ENCODE data around the gene BAIAP2L2.
"Not testable (repeated sequence)": the region's sequence is repeated elsewhere in the genome, so short reads cannot be mapped to it uniquely, and the experiment has no call there.

Gene BAIAP2L2

DNA sequence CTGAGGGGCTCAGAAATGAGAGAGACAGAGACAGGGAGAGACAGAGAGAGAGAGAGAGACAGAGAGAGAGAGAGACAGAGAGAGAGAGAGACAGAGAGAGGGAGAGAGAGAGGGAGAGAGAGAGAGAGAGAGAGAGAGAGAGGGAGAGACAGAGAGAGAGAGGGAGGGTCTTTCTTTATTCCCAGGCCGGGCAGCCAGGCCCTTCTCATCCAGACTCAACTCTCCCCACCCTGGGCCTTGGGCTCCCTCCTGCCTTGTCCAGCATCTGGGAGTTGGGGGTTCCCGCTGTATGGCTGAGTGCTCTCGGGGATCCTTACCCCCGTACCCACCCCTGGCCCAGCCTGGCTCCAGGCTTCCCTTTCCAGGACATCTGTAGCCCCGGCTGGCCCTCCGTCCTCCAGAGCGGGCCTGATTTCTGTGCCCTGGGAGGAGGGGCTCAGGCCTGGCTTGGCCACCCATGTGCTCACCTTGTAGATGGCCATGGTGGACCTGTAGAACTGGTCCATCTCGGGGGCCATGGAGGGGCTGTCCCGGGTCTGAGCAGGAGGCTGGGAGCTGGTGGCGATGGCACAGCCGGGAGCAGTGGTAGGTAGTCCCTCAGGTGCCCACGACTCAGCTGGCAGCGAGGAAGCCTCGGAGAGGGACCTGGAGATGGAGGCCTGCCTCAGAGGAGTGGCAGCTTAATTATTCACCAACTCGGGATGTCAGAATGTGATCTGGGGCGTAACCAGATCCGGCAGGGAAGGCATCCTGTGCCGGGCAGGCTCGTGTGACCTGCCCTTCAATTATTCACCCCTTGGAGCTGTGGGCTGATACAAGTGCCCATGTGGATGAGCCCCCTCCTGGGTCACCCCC lies at the start of gene BAIAP2L2:
TSS of gene BAIAP2L2 (minus strand) at position 677 of the 855 bp plus-strand sequence. CDS start at position 518, 159 bp downstream.
- DNase-seq = no peak

DNA sequence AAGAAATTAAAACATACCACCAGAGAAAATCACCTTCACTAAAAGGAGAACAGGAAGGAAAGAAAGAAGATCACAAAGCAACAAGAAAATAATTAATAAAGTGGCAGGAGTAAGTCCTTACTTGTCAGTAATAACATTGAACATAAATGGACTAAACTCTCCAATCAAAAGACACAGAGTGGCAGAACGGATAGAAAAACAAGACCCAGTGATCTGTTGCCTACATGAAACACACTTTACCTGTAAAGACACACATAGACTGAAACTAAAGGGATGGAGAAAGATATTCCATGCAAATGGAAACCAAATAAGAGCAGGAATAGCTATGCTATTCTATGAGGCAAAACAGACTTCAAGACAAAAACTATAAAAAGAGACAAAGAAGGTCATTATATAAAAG lies 45.2 kb upstream of the BAIAP2L2 start:
- DNase-seq = no peak

- DNase-seq = not testable (repeated sequence)
Measured at GRCh38 chr22:38154563-38154915, 44.1 kb upstream of the BAIAP2L2 start.

GRCh38 chr22:38153821-38154562 lies 43.5 kb upstream of the BAIAP2L2 start:
- DNase-seq = peak; percentile 29

DNA sequence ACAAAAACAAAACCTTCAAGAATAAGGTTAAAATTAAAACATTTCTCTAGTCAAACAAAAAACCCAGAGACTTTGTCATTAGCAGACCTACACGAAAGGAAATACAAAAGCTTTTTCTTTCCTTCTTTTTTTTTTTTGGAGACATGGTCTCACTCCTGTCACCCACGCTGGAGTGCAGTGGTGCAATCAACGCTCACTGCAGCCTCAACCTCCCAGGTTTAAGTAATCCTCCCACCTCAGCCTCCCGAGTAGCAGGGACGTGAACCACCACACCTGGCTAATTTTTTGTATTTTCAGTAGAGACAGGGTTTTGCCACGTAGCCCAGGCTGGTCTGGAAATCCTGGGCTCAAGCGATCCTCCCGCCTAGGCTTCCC lies 40.6 kb upstream of the BAIAP2L2 start:
- DNase-seq = no peak

DNA sequence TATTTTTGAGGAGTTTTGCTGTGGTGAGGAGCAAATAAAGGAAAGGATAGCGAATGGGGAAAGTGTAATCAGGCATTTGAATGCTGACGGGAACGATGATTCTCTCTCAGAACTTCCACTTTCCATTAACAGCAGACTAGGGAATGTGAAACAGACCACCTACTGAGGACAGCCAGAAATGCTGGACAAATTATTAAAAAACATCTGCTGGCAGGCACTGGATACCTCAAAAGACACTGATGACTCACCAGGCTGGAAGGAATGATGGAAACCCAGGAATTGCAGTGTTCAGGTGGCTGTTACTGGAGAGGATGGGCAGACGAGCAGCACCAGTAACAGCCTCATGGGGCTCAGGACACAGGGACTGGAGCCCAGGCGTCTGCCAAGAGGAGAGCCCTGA lies 37.8 kb upstream of the BAIAP2L2 start:
- DNase-seq = peak; percentile 89

DNA sequence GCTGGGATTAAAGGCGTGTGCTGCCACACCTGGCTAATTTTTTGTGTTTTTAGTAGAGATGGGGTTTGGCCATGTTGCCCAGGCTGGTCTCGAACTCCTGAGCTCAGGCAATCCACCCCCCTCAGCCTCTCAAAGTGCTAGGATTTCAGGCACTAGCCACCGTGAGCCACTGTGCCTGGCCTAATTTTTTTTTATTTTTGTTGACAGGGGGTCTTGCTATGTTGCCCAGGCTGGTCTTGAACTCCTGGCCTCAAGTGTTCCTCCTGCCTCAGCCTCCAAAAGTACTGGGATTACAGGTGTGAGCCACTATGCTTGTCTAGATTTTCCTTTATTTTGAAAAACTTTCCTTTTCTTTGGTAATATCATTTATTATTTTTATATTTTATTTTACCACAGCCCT lies 35.7 kb upstream of the BAIAP2L2 start:
- DNase-seq = not testable (repeated sequence)

DNA sequence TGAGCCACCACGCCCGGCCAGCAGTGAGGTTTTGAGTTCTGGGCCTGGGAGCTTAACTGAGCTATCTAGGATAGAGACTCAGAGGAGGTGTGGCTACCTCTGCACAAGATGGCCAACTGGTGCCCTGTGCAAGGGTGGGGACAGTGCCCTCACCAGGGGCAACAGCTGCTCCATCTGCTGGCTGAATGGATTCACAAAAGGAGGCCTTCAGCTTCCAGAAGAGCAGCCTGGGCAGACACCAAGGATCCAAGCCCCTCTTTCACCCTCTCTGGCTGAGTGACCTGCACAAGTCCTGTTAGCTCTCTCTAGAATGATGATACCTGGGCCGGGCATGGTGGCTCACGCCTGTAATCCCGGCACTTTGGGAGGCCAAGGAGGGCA lies 33.5 kb upstream of the BAIAP2L2 start:
- DNase-seq = no peak

- no peak for DNase-seq
Measured at GRCh38 chr22:38142606-38143005, 32.1 kb upstream of the BAIAP2L2 start.

DNA sequence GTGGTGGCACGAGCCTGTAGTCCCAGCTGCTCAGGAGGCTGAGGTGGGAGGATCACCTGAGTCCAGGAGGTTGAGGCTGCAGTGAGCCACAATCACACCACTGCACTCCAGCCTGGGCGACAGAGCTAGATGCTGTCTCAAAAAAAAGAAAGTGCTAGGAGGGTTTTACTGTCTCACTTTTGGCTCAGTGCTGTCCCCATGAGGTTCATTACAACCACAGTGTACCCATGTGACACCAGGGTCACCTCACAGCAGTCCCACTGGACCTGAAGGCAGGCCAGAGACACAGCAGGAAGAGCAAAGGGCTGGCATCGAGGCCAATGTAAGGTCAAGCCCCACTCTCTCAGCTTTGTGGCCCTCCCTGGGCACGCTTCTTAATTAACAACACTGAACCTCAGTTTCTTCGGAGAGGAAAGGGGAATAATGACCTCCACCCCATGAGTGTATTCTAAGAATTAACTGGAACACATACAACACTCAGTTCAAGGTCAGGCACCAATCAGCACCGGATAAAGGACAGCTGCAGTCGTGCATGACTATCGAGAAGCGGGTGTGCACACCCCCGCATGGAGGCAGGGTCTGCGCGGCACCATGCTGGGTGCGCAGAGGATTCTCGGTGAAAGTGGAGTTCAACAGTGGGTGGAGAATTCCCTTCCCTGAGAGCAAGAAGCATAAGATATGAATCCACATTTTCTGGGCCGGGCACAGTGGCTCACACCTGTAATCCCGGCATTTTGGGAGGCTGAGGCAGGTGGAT lies 30.9 kb upstream of the BAIAP2L2 start:
- no peak for DNase-seq

GRCh38 chr22:38139901-38140300 lies 29.4 kb upstream of the BAIAP2L2 start:
- no peak for DNase-seq

DNA sequence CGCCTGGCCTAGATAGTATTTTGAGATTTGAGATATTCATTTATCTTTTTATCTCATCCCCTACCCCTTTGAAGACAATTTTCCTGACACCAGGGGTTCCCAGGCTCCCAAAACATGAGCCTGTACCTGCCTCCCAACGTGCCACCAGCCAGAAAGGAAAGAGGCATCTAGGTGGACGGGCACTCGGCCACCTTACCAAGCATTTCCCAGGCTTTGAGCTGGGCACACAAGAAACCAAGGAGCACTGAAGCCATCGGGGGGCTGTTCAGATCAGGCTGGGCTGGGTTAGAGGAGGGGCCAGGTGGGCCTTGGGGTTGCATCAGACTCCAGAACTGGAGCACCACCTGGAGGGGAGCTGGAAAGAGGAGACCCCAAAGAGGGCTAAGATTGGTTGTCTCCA lies 28.5 kb upstream of the BAIAP2L2 start:
- no peak for DNase-seq

- DNase-seq = no peak
Measured at GRCh38 chr22:38137876-38138687, 27.6 kb upstream of the BAIAP2L2 start.

- DNase-seq = no peak
Measured at GRCh38 chr22:38136607-38137006, 26.1 kb upstream of the BAIAP2L2 start.

- peak; percentile 81 for DNase-seq
Measured at GRCh38 chr22:38135133-38135706, 24.7 kb upstream of the BAIAP2L2 start.

GRCh38 chr22:38133331-38133730 lies 22.8 kb upstream of the BAIAP2L2 start:
- no peak for DNase-seq

- DNase-seq = no peak
Measured at GRCh38 chr22:38132794-38133193, 22.3 kb upstream of the BAIAP2L2 start.

DNA sequence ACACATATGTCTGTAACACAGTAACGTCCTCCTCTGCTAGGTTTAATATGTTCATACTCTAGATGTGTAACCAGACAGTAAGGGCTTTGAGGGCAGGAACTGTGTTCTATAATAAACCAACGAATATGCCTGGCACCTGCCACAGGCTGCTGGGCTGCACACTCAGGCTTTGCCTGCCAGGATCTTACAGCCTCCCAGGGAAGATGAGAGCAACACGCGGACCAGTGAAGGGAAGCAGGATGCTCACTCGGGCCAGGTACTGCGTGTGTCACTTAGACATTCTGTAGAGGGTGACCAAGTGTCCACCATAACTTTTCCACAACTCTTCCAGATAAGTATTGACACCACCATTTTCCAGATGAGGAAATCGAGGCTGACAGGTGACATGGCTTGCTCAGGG lies 21.7 kb upstream of the BAIAP2L2 start:
- DNase-seq = no peak

DNA sequence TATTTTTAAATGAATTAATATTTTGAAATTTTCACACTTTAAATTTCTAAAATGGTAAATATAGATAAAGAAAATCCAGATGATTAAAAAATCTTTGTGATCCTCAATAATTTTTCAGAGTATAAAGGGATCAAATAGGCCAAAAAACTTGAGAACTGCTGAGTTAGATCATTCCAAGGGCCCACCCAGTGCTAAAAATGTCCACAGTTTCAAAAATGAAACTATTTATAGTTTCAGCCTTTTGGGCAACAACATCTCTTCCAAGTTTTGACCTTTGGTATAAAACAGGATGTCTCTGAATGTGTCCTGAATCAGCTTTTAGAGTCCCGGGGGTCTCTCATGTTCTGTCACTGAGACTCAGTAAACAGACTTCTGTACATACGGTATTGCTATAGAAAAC lies 20.9 kb upstream of the BAIAP2L2 start:
- DNase-seq = no peak

GRCh38 chr22:38129856-38130255 lies 19.4 kb upstream of the BAIAP2L2 start:
- no peak for DNase-seq

DNA sequence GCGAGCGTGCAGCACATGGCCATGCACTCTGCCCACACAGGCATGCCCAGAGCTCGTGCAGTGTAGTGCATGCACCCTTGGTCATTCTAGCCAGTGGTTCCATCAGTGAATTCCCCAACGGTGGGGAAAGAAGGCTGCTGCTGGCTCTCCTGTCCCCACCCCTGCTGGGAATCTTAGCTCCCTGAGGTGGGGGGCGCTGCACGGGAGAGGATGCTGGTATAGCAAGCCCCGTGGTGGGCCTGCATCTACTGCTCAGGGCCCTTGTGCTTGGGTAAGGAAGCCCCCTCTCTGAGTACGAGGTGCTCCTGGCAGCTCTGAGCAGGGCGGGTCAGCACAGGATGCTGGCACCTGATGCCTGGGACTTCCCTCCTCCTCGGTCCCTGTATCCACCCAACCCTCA lies 18.5 kb upstream of the BAIAP2L2 start:
- DNase-seq = no peak

- no peak for DNase-seq
Measured at GRCh38 chr22:38127869-38128268, 17.4 kb upstream of the BAIAP2L2 start.

Data from fibroblast of upper back skin (primary cell).